Measurements from ENCODE around the gene PCAT6. TPM values are rescaled to one million over a fixed set of nuclear protein-coding genes. Genes with fewer than 3 reads are reported as not detected.

PCAT6 gene
- total RNA-seq, 4 donors from 2014 or later, result not detected

- H3K36me3 ChIP-seq, result no peaks in the 10 kb centered on the region
- H3K4me3 ChIP-seq, result no peak overlapping the region
- no peaks in the 10 kb centered on the region for H3K9me3 ChIP-seq
- peak overlapping the region in 1 of 2 donors; percentile 83 for H3K27ac ChIP-seq
- intact Hi-C loops (cut with DNase I; ENCODE audit: low total_unique reads), result no loop called here
- DNase-seq, result no peak
- H3K27me3 ChIP-seq, result no peaks in the 10 kb centered on the region
- TF ChIP-seq POLR2A (IDR thresholded peaks at IDR 0.05) (no peak), CTCF (IDR thresholded peaks at IDR 0.05) (no peak)
- peaks cover 0 to 4% of the 10 kb centered on the region in 2 donors for H3K4me1 ChIP-seq
Observed at GRCh38 chr1:202857136-202857610, 46.4 kb downstream of the PCAT6 start.

- no peaks in the 10 kb centered on the region for H3K27me3 ChIP-seq
- H3K27ac ChIP-seq, result peak overlapping the region; percentile 22 to 83
- H3K4me1 ChIP-seq, result peaks cover 0 to 4% of the 10 kb centered on the region in 2 donors
- no peaks in the 10 kb centered on the region for H3K36me3 ChIP-seq
- H3K9me3 ChIP-seq, result no peaks in the 10 kb centered on the region
- no peak for TF ChIP-seq CTCF (IDR thresholded peaks at IDR 0.05)
- no peak for TF ChIP-seq POLR2A (IDR thresholded peaks at IDR 0.05)
- peak; percentile 82 to 90 for DNase-seq
- intact Hi-C loops (cut with DNase I; ENCODE audit: low total_unique reads), result no loop called here
- H3K4me3 ChIP-seq, result no peak overlapping the region
Observed at GRCh38 chr1:202858331-202858730, 47.6 kb downstream of the PCAT6 start.

- Histone ChIP-seq H3K4me1 (peaks cover 0 to 4% of the 10 kb centered on the region in 2 donors), H3K36me3 (no peaks in the 10 kb centered on the region), H3K9me3 (no peaks in the 10 kb centered on the region), H3K4me3 (no peak overlapping the region), H3K27ac (peak overlapping the region; percentile 22 to 83), H3K27me3 (no peaks in the 10 kb centered on the region)
- peak; percentile 37 to 43 for DNase-seq
- intact Hi-C loops (cut with DNase I; ENCODE audit: low total_unique reads), result no loop called here
- TF ChIP-seq CTCF (IDR thresholded peaks at IDR 0.05) (no peak), POLR2A (IDR thresholded peaks at IDR 0.05) (no peak)
Observed at GRCh38 chr1:202858789-202859414, 48.1 kb downstream of the PCAT6 start.

GRCh38 chr1:202860744-202861419 is 50.1 kb downstream of the PCAT6 start:
- peak; percentile 33 to 41 for DNase-seq
- intact Hi-C loops (cut with DNase I; ENCODE audit: low total_unique reads), result no loop called here
- Histone ChIP-seq H3K27me3 (no peaks in the 10 kb centered on the region), H3K4me3 (peak overlapping the region; percentile 60 to 91), H3K4me1 (peaks cover 0 to 4% of the 10 kb centered on the region in 2 donors), H3K36me3 (no peaks in the 10 kb centered on the region), H3K27ac (peak overlapping the region in 1 of 2 donors; percentile 57), H3K9me3 (no peaks in the 10 kb centered on the region)
- TF ChIP-seq POLR2A (IDR thresholded peaks at IDR 0.05) (no peak), CTCF (IDR thresholded peaks at IDR 0.05) (no peak)

Small RNA genes lying within 50 kb of the gene (small RNA-seq; reads per million reads assigned to genes)
- gene AC098934.3, result not detected

Other genes with a start within 250 kb of the PCAT6 start
- 1 to 10 TPM in 1 of 4 donors, not detected in 3; 1.1 TPM for gene SYT2, start 100.5 kb upstream of the PCAT6 start, total RNA-seq
- gene KDM5B, start 2.5 kb upstream of the PCAT6 start, total RNA-seq, result 100 to 1,000 TPM in 1 of 4 donors, 10 to 100 TPM in 3; 21.8 to 180 (median 47.1) TPM
- gene RABIF, start 78.2 kb downstream of the PCAT6 start, total RNA-seq, result 1 to 10 TPM; 3.8 to 7.6 (median 6.0) TPM
- 10 to 100 TPM in 3 of 4 donors, 1 to 10 TPM in 1; 6.4 to 34.1 (median 20.4) TPM for gene KLHL12, start 116.3 kb downstream of the PCAT6 start, total RNA-seq
- 10 to 100 TPM; 38.7 to 53.8 (median 47.9) TPM for gene ADIPOR1, start 147.4 kb downstream of the PCAT6 start, total RNA-seq
- 100 to 1,000 TPM in 1 of 4 donors, 10 to 100 TPM in 3; 25.6 to 110 (median 45.8) TPM for gene CYB5R1, start 156.3 kb downstream of the PCAT6 start, total RNA-seq
- 100 to 1,000 TPM in 1 of 4 donors, 10 to 100 TPM in 3; 25.9 to 109 (median 68.1) TPM for gene TMEM183A, start 196.4 kb downstream of the PCAT6 start, total RNA-seq
- gene PPFIA4, start 215.5 kb downstream of the PCAT6 start, total RNA-seq, result 1 to 10 TPM in 2 of 4 donors, under 1 TPM in 1, not detected in 1; 0.26 to 7.6 (median 6.5) TPM